CD4-positive, alpha-beta T cell (primary cell): Measurements from ENCODE around the gene NLK. TPM values are rescaled to one million over a fixed set of nuclear protein-coding genes. Genes with fewer than 3 reads are reported as not detected.
"Not testable (repeated sequence)": the region's sequence is repeated elsewhere in the genome, so short reads cannot be mapped to it uniquely, and the experiment has no call there.

Source experiments
- ATAC-seq: fragments of 200-7000 bp; cut with Tn5 transposase; one replicate; pipeline ENCODE4 v1.10.0; 2022; ENCODE audit warnings: mild to moderate bottlenecking; ENCODE audit not compliant: poor library complexity
- CTCF ChIA-PET: fragments of 350-600 bp; sonication (Branson Sonifier 250); formaldehyde crosslinking; loops from one replicate; lab custom pipeline; 2021; ENCODE audit warnings: antibody characterized with exemption, inconsistent platforms; lab: Charles Lee
- POLR2A ChIA-PET: fragments of 350-600 bp; sonication (Branson Sonifier 250); formaldehyde crosslinking; loops from one replicate; lab custom pipeline; 2021; ENCODE audit warnings: antibody characterized with exemption, inconsistent platforms; lab: Charles Lee
- DNase-seq, 14 experiments: peaks; one replicate each; pipeline ENCODE4 v3.0.0-alpha.2; 2013 to 2020; ENCODE audit warnings: mixed read lengths in 2 of 14
- H3K27ac ChIP-seq, 2 donors: one replicate each; pipeline versions ENCODE4 v1.5.1 to v1.7.0; 2013; ENCODE audit warnings: low read length in 2 of 2, low read depth in 1 of 2, mild to moderate bottlenecking in 1 of 2
- H3K27me3 ChIP-seq, 2 experiments: 1 replicate in 1 of 2; 2 replicates in 1 of 2; pipeline versions ENCODE4 v1.6.1 to v1.7.0; 2013; ENCODE audit warnings: low read length in 2 of 2, control low read depth in 1 of 2, mild to moderate bottlenecking in 1 of 2, moderate library complexity in 1 of 2; ENCODE audit not compliant: insufficient read depth in 2 of 2, control insufficient read depth in 1 of 2
- H3K36me3 ChIP-seq: one replicate; pipeline ENCODE4 v1.6.1; 2013; ENCODE audit warnings: low read length, control low read depth; ENCODE audit not compliant: insufficient read depth
- H3K4me1 ChIP-seq: one replicate; pipeline ENCODE4 v1.6.1; 2013; ENCODE audit warnings: low read length, control low read depth; ENCODE audit not compliant: insufficient read depth
- H3K4me3 ChIP-seq: one replicate; pipeline ENCODE4 v1.5.1; 2013; ENCODE audit warnings: mild to moderate bottlenecking, low read length, moderate library complexity
- H3K9me3 ChIP-seq, 2 experiments: 1 replicate in 1 of 2; 2 replicates in 1 of 2; pipeline versions ENCODE4 v1.6.1 to v1.7.0; 2013; ENCODE audit warnings: low read length in 2 of 2, mild to moderate bottlenecking in 2 of 2, control low read depth in 1 of 2, moderate library complexity in 1 of 2; ENCODE audit not compliant: control insufficient read depth in 1 of 2, insufficient read depth in 1 of 2
- H3K27ac Mint-ChIP-seq: one replicate; pipeline ENCODE4 v1.8.0; 2020; ENCODE audit warnings: mixed read lengths
- H3K27me3 Mint-ChIP-seq: one replicate; pipeline ENCODE4 v1.8.0; 2021; ENCODE audit warnings: mixed read lengths
- H3K36me3 Mint-ChIP-seq: one replicate; pipeline ENCODE4 v1.8.0; 2021; ENCODE audit warnings: low read depth, mixed read lengths
- H3K4me1 Mint-ChIP-seq: one replicate; pipeline ENCODE4 v1.8.0; 2021; ENCODE audit warnings: low read depth, mixed read lengths
- H3K4me3 Mint-ChIP-seq: one replicate; pipeline ENCODE4 v1.8.0; 2020; ENCODE audit warnings: mild to moderate bottlenecking, mixed read lengths
- H3K9me3 Mint-ChIP-seq: one replicate; pipeline ENCODE4 v1.8.0; 2020; ENCODE audit warnings: mixed read lengths
- CTCF ChIP-seq: fragments of 200-600 bp; IDR thresholded peaks from one replicate; pipeline ENCODE4 v1.8.0; 2022; ENCODE audit warnings: antibody characterized with exemption, mild to moderate bottlenecking
- intact Hi-C, 2 experiments: fragments of 100-400 bp; cut with DNase I in 1 of 2; cut with micrococcal nuclease in 1 of 2; formaldehyde crosslinking; loops; one replicate each; pipeline versions ENCODE4 v1.15.1 to v1.9.0; 2023 to 2025; cut with DNase I, micrococcal nuclease
- total RNA-seq, 174 experiments: library from RNA in 2 of 174; stranded (reverse) in 2 of 174; gene quantifications; one replicate each; pipeline ENCODE4 v1.2.3 and lab custom pipeline; 2021 to 2026

The NLK gene
- total RNA-seq, 2 experiments from 2014 or later, result 6.8 to 7.7 TPM

DNA sequence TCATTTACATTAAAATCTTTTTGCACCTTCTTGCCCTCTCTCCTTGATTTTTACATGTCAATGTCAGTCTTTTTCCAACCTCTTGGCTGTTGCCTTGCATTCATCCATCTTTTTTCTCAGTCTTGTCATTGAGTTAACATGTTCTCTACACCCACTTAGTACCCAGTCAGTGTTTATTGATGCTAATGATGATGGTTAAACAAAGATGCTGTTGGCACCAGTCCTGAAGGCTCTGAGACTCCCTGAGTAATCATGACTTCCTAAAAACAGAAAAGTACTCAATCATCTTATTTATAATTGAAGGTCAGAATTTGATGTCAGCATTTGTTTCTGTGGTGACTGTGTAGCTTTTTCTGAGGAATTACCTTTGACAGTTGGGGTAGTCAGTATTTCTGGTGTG is 104.5 kb downstream of the NLK start:
- no peaks in the 10 kb centered on the region for H3K9me3 ChIP-seq
- TF ChIP-seq CTCF, result no peak
- no peak overlapping the region for H3K4me3 ChIP-seq
- Mint-ChIP-seq H3K27me3 (no peaks in the 10 kb centered on the region), H3K4me1 (no peaks in the 10 kb centered on the region), H3K27ac (no peak overlapping the region), H3K9me3 (no peaks in the 10 kb centered on the region), H3K4me3 (no peak overlapping the region), H3K36me3 (peaks cover 16% of the 10 kb centered on the region)
- ATAC-seq (no peak), DNase-seq (no peak)
- H3K36me3 ChIP-seq, result no peaks in the 10 kb centered on the region
- intact Hi-C loops, result no loop called here
- ChIA-PET POLR2A (no interaction called here), CTCF (no interaction called here)
- no peaks in the 10 kb centered on the region for H3K27me3 ChIP-seq
- H3K4me1 ChIP-seq, result no peaks in the 10 kb centered on the region
- H3K27ac ChIP-seq, result no peak overlapping the region

GRCh38 chr17:28151001-28151400 is 108.5 kb downstream of the NLK start:
- H3K9me3 Mint-ChIP-seq, result no peaks in the 10 kb centered on the region
- DNase-seq (no peak), ATAC-seq (no peak)
- no peak overlapping the region for H3K27ac ChIP-seq
- no peaks in the 10 kb centered on the region for H3K27me3 ChIP-seq
- no peak overlapping the region for H3K27ac Mint-ChIP-seq
- POLR2A ChIA-PET, result no interaction called here
- H3K4me3 ChIP-seq, result no peak overlapping the region
- no peak for TF ChIP-seq CTCF
- H3K36me3 Mint-ChIP-seq, result peaks cover 4% of the 10 kb centered on the region
- H3K27me3 Mint-ChIP-seq, result no peaks in the 10 kb centered on the region
- H3K4me1 ChIP-seq, result no peaks in the 10 kb centered on the region
- H3K9me3 ChIP-seq, result no peaks in the 10 kb centered on the region
- CTCF ChIA-PET, result interaction anchor here (2.8 kb wide), 1 partner anchor 11 kb away, joined by 9 read pairs; no protein-coding TSS in a partner anchor
- H3K4me1 Mint-ChIP-seq, result no peaks in the 10 kb centered on the region
- intact Hi-C loops, result no loop called here
- no peaks in the 10 kb centered on the region for H3K36me3 ChIP-seq
- no peak overlapping the region for H3K4me3 Mint-ChIP-seq

- no peak overlapping the region for H3K27ac ChIP-seq
- no peaks in the 10 kb centered on the region for H3K9me3 Mint-ChIP-seq
- H3K36me3 ChIP-seq, result no peaks in the 10 kb centered on the region
- H3K27ac Mint-ChIP-seq, result no peak overlapping the region
- CTCF ChIA-PET, result no interaction called here
- POLR2A ChIA-PET, result no interaction called here
- H3K36me3 Mint-ChIP-seq, result peaks cover 4% of the 10 kb centered on the region
- intact Hi-C loops, result no loop called here
- no peak for TF ChIP-seq CTCF
- no peaks in the 10 kb centered on the region for H3K9me3 ChIP-seq
- no peaks in the 10 kb centered on the region for H3K27me3 Mint-ChIP-seq
- DNase-seq, result no peak
- H3K27me3 ChIP-seq, result no peaks in the 10 kb centered on the region
- no peak for ATAC-seq
- H3K4me3 ChIP-seq, result no peak overlapping the region
- H3K4me1 Mint-ChIP-seq, result no peaks in the 10 kb centered on the region
- H3K4me3 Mint-ChIP-seq, result no peak overlapping the region
- no peaks in the 10 kb centered on the region for H3K4me1 ChIP-seq
These were observed 111.7 kb downstream of the NLK start for GRCh38 chr17:28154214-28154613.

DNA sequence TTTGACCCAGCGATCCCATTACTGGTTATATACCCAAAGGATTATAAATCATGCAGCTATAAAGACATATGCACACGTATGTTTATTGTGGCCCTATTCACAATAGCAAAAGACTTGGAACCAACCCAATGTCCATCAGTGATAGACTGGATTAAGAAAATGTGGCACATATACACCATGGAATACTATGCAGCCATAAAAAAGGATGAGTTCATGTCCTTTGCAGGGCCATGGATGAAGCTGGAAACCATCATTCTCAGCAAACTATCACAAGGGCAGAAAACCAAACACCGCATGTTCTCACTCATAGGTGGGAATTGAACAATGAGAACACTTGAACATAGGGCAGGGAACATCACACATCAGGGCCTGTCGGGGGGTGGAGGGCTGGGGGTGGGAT is 112.9 kb downstream of the NLK start:
- H3K27ac Mint-ChIP-seq, intact Hi-C loops: not testable (repeated sequence)
- POLR2A ChIA-PET, result interaction anchor here (0.8 kb wide), 1 partner anchor 114 kb away, joined by 3 read pairs; no protein-coding TSS in a partner anchor

More for the DNA sequence above, 112.9 kb downstream of the NLK start:
- H3K27me3 Mint-ChIP-seq, ATAC-seq, H3K9me3 ChIP-seq, H3K36me3 ChIP-seq, H3K27ac ChIP-seq, H3K4me1 Mint-ChIP-seq, H3K27me3 ChIP-seq, H3K4me3 Mint-ChIP-seq, H3K36me3 Mint-ChIP-seq, H3K4me1 ChIP-seq, H3K9me3 Mint-ChIP-seq, CTCF ChIA-PET, H3K4me3 ChIP-seq, DNase-seq: not testable (repeated sequence)
